Measurements from ENCODE around the gene SLIT1. TPM values are rescaled to one million over a fixed set of nuclear protein-coding genes. Genes with fewer than 3 reads are reported as not detected.

The SLIT1 gene
- total RNA-seq, 4 donors from 2014 or later = 0.28 to 1.7 TPM; not detected in 2

DNA sequence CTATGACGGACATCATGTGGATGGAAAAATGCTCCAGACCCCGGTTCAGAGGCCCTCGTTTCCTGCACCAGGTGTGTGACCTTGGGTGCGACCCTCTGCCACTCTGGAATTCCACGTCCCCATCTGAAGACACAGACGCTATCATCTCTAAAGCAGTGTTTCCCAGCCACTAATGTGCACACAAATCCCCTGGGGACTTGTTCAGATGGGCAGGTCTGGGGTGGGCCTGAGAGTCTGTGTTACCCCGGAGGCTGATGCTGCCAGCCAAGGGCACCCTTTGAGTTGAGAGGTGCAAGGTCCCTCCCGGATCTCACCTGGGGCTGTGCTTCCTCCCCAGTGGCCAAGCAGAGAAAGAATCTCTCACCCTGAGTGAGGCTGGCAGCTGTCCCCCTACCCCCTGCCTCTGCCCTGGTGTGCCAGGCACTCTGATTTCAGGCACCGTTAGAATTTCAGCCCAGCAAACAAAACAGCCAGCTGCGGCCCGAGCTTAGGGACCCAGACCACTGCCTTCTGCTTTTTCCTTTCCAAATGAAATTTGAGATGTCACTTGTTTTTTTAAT, 90.0 kb downstream of the SLIT1 start:
- Histone ChIP-seq H3K4me1 (no peaks in the 10 kb centered on the region), H3K36me3 (no peaks in the 10 kb centered on the region), H3K27ac (no peak overlapping the region), H3K4me3 (no peak overlapping the region), H3K9me3 (no peaks in the 10 kb centered on the region), H3K27me3 (no peaks in the 10 kb centered on the region)
- TF ChIP-seq, protein P1, sequence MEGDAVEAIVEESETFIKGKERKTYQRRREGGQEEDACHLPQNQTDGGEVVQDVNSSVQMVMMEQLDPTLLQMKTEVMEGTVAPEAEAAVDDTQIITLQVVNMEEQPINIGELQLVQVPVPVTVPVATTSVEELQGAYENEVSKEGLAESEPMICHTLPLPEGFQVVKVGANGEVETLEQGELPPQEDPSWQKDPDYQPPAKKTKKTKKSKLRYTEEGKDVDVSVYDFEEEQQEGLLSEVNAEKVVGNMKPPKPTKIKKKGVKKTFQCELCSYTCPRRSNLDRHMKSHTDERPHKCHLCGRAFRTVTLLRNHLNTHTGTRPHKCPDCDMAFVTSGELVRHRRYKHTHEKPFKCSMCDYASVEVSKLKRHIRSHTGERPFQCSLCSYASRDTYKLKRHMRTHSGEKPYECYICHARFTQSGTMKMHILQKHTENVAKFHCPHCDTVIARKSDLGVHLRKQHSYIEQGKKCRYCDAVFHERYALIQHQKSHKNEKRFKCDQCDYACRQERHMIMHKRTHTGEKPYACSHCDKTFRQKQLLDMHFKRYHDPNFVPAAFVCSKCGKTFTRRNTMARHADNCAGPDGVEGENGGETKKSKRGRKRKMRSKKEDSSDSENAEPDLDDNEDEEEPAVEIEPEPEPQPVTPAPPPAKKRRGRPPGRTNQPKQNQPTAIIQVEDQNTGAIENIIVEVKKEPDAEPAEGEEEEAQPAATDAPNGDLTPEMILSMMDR (IDR thresholded peaks at IDR 0.05) = no peak
- TF ChIP-seq POLR2A (IDR thresholded peaks at IDR 0.05) = no peak
- DNase-seq = no peak

DNA sequence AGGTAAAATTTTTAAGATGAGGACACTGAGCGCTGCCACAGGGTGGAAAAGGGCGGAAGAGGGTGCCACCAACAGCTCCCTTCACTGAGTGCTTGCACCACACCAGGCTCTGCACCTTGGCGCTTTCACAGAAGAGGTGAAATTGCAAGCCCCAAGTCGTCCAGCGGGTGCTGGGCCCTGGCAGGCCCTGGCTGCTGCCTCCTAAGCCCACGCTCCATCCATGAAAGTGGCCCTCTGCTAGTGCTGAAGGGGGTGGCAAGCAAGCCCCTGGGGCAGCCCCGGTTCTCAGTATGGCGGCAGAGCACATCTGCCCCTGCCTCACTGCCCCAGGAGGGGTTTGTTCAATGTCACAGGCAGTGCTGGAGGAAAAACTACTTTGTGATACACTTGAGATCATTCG, 95.1 kb downstream of the SLIT1 start:
- Histone ChIP-seq H3K27ac (no peak overlapping the region), H3K27me3 (no peaks in the 10 kb centered on the region), H3K36me3 (no peaks in the 10 kb centered on the region), H3K4me3 (no peak overlapping the region), H3K9me3 (no peaks in the 10 kb centered on the region), H3K4me1 (no peaks in the 10 kb centered on the region)
- TF ChIP-seq POLR2A (IDR thresholded peaks at IDR 0.05) = no peak
- TF ChIP-seq, protein P1 (IDR thresholded peaks at IDR 0.05) = no peak
- no peak for DNase-seq

DNA sequence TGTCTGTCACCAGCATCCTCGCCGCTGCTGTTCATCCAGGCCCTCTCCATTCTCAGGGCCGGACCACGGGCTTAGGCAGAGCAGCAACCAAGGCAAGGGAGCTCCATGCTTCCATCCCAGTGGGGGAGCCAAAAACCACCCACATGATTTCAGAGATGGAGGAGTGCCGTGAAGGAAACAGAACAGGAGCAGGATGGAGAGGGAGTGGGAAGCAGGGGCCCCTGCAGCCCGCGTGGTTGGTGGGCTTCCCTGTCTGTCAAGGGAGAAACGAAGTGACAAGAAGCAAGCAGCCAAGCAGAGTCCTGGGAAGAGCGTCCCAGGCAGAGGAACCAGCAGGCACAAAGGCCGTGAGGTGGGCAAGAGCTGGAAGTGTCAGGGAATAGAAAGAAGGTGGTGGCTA, 95.7 kb downstream of the SLIT1 start:
- Histone ChIP-seq H3K36me3 (no peaks in the 10 kb centered on the region), H3K4me3 (no peak overlapping the region), H3K27ac (no peak overlapping the region), H3K4me1 (no peaks in the 10 kb centered on the region), H3K27me3 (no peaks in the 10 kb centered on the region), H3K9me3 (no peaks in the 10 kb centered on the region)
- no peak for TF ChIP-seq POLR2A (IDR thresholded peaks at IDR 0.05)
- TF ChIP-seq, protein P1 (IDR thresholded peaks at IDR 0.05) = no peak
- no peak for DNase-seq

DNA sequence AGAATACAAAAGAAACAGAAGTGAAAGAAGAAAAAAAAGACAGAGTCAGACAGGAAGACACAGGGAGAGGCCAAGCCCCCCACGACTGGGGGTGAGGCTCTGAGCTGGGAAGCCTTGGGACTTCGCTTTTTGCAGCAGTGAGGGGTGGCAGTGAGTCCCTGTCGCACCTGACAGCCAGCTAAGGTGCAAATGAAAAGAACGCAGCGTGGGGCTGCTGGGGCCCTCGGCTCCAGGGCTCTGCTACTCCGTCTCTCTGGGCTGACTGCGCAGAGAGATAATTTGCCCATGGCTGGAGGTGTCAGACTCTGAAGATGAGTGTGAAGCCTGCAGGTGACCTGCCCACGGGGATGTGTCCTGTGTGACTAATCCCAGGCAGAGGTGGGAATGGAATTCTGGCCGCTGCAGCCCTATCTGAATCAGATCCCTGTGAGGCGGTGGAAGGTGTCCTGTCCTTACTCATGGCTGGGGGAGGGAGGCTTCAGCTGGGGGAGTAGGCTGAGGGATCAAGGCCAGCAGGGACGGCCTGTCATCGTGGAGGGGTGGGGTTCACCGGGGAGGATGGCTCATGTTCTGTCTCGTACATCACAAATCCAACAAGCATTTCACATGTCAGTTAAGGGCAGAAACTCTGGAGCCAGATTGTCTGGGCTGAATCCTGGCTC, 96.4 kb downstream of the SLIT1 start:
- Histone ChIP-seq H3K36me3 (no peaks in the 10 kb centered on the region), H3K4me3 (no peak overlapping the region), H3K27me3 (no peaks in the 10 kb centered on the region), H3K4me1 (no peaks in the 10 kb centered on the region), H3K27ac (no peak overlapping the region), H3K9me3 (no peaks in the 10 kb centered on the region)
- TF ChIP-seq POLR2A (IDR thresholded peaks at IDR 0.05) = no peak
- TF ChIP-seq, protein P1 (IDR thresholded peaks at IDR 0.05) = no peak
- no peak for DNase-seq

DNA sequence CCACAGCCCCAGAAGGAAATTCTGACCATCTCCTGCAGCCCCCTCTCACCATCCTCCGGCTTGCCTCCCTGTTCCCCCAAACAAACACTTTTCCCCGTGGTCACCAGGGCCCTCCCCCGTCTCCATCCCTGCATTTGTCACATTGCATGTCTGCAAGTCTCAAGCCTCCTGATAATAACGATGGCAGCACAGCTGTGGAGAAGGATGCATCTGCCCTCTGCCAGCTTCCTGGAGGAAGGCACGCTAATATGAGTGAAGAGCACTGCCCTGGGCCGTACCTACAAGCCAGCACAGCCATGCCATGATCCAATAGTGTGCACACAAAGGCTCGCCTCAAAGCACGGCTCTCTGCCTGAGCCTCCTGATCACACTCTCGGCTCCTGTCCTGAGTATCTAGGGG, 98.5 kb downstream of the SLIT1 start:
- no peak for DNase-seq
- Histone ChIP-seq H3K9me3 (no peaks in the 10 kb centered on the region), H3K36me3 (no peaks in the 10 kb centered on the region), H3K27ac (no peak overlapping the region), H3K4me1 (no peaks in the 10 kb centered on the region), H3K4me3 (no peak overlapping the region), H3K27me3 (no peaks in the 10 kb centered on the region)
- TF ChIP-seq, protein P1 (IDR thresholded peaks at IDR 0.05) = no peak
- no peak for TF ChIP-seq POLR2A (IDR thresholded peaks at IDR 0.05)
